ENCODE results near the gene ZSWIM8.
"Not testable (repeated sequence)": the region's sequence is repeated elsewhere in the genome, so short reads cannot be mapped to it uniquely, and the experiment has no call there.

ZSWIM8 gene

GRCh38 chr10:73785211-73785720 lies at the start of gene ZSWIM8:
ZSWIM8 (plus strand) TSS chr10:73785606; CDS start chr10:73785879, 273 bp downstream.
- DNase-seq, result peak; percentile 96

GRCh38 chr10:73740501-73741254 lies 44.7 kb upstream of the ZSWIM8 start:
- DNase-seq, result not testable (repeated sequence)

GRCh38 chr10:73742454-73742734 lies 43.0 kb upstream of the ZSWIM8 start:
- no peak for DNase-seq

GRCh38 chr10:73743327-73743904 lies 42.0 kb upstream of the ZSWIM8 start:
- DNase-seq, result no peak

- peak; percentile 97 for DNase-seq
Measured at GRCh38 chr10:73743905-73744663, 41.3 kb upstream of the ZSWIM8 start, which contains the start of gene SEC24C. SEC24C (plus strand) TSS chr10:73744372; CDS start chr10:73746833, 2,461 bp downstream.

- DNase-seq, result no peak
Measured at GRCh38 chr10:73744664-73744975, 40.8 kb upstream of the ZSWIM8 start.

GRCh38 chr10:73746721-73747120 lies 38.7 kb upstream of the ZSWIM8 start:
- no peak for DNase-seq

GRCh38 chr10:73750819-73751218 lies 34.6 kb upstream of the ZSWIM8 start:
- no peak for DNase-seq

GRCh38 chr10:73756183-73756582 lies 29.2 kb upstream of the ZSWIM8 start:
- no peak for DNase-seq

- no peak for DNase-seq
Measured at GRCh38 chr10:73758704-73759511, 26.5 kb upstream of the ZSWIM8 start.

GRCh38 chr10:73759512-73760115 lies 25.8 kb upstream of the ZSWIM8 start:
- no peak for DNase-seq

- DNase-seq, result no peak
Measured at GRCh38 chr10:73761781-73762180, 23.6 kb upstream of the ZSWIM8 start.

GRCh38 chr10:73762915-73763314 lies 22.5 kb upstream of the ZSWIM8 start:
- no peak for DNase-seq

GRCh38 chr10:73763343-73763742 lies 22.1 kb upstream of the ZSWIM8 start:
- no peak for DNase-seq

GRCh38 chr10:73765066-73765465 lies 20.3 kb upstream of the ZSWIM8 start:
- no peak for DNase-seq

GRCh38 chr10:73768881-73769280 lies 16.5 kb upstream of the ZSWIM8 start:
- DNase-seq, result no peak

GRCh38 chr10:73769396-73769795 lies 16.0 kb upstream of the ZSWIM8 start:
- DNase-seq, result no peak

GRCh38 chr10:73771722-73772280 lies 13.6 kb upstream of the ZSWIM8 start:
- DNase-seq, result no peak

- peak; percentile 95 for DNase-seq
Measured at GRCh38 chr10:73772281-73773151, 12.9 kb upstream of the ZSWIM8 start.

- DNase-seq, result no peak
Measured at GRCh38 chr10:73773152-73773879, 12.1 kb upstream of the ZSWIM8 start.

GRCh38 chr10:73774637-73775036 lies 10.8 kb upstream of the ZSWIM8 start:
- DNase-seq, result no peak

All from retina (tissue), 1 donor.